Measurements from ENCODE around the gene SLC16A8. TPM values are rescaled to one million over a fixed set of nuclear protein-coding genes. Genes with fewer than 3 reads are reported as not detected.

SLC16A8 gene
- total RNA-seq, 1 experiment from 2014 or later: not detected

DNA sequence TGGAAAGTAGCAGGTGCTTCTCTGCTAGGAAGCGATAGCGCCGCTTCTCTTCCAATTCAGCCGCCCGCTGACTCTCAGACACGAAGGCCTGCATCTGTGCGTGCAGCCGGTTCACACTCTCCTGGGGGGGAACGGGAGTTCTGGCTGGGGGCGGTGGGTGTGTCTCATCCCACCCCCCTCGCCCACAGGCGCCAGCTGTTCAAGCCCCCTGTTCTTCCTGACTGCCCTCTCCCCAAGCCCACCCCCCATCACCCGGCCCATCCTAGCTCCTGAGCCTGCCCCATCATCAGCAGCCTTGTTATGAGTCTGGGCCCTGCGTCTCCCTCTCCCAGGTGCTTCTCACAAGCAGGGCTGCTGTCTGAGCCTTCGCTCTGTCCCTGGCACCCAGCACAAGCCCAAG is 13.1 kb upstream of the SLC16A8 start:
- ATAC-seq (no peak), DNase-seq (ENCODE audit: low read depth, low spot score) (no peak)
- Histone ChIP-seq H3K4me1 (ENCODE audit: control insufficient read depth in 1 of 2, insufficient read depth in 2 of 2, low read length in 2 of 2) (peaks cover 3 to 11% of the 10 kb centered on the region in 2 experiments; a peak in 2 of 4 replicates), H4K20me1 (ENCODE audit: insufficient read depth) (no peaks in the 10 kb centered on the region), H3K4me2 (ENCODE audit: low read length) (no peak overlapping the region), H3K79me2 (ENCODE audit: insufficient read depth, low read length) (no peaks in the 10 kb centered on the region), H3K27ac (ENCODE audit: low read depth, low read length) (no peak overlapping the region), H3K36me3 (ENCODE audit: control insufficient read depth in 1 of 2, insufficient read depth in 2 of 2, low read length in 2 of 2) (no peaks in the 10 kb centered on the region), H3K4me3 (replicated peaks in 1 of 2; ENCODE audit: low read depth in 1 of 2, low read length in 2 of 2) (no peak overlapping the region), H3K9me2 (ENCODE audit: insufficient read depth) (no peaks in the 10 kb centered on the region), H3K9ac (ENCODE audit: low read length) (no peak overlapping the region), H3K9me3 (ENCODE audit: control insufficient read depth in 1 of 2, insufficient read depth in 1 of 2, low read depth in 1 of 2, low read length in 2 of 2) (no peaks in the 10 kb centered on the region), H3K27me3 (ENCODE audit: insufficient read depth, low read length) (no peaks in the 10 kb centered on the region), H2AFZ (ENCODE audit: low read depth, low read length, poor library complexity, severe bottlenecking) (no peak overlapping the region)
- ChIA-PET POLR2A (no interaction called here), CTCF (interaction anchor here (0.8 to 3.0 kb wide), 5 partner anchors 8 to 134 kb away, joined by 3 to 11 read pairs (median 6); no protein-coding TSS in a partner anchor), RAD21 (ENCODE audit: low non-redundant PET in 1 of 2, low total read pairs in 2 of 2, uncharacterized antibody in 2 of 2, unreplicated experiment in 2 of 2) (no interaction called here)
- intact Hi-C loops (cut with micrococcal nuclease): no loop called here
- TF ChIP-seq, protein P1, sequence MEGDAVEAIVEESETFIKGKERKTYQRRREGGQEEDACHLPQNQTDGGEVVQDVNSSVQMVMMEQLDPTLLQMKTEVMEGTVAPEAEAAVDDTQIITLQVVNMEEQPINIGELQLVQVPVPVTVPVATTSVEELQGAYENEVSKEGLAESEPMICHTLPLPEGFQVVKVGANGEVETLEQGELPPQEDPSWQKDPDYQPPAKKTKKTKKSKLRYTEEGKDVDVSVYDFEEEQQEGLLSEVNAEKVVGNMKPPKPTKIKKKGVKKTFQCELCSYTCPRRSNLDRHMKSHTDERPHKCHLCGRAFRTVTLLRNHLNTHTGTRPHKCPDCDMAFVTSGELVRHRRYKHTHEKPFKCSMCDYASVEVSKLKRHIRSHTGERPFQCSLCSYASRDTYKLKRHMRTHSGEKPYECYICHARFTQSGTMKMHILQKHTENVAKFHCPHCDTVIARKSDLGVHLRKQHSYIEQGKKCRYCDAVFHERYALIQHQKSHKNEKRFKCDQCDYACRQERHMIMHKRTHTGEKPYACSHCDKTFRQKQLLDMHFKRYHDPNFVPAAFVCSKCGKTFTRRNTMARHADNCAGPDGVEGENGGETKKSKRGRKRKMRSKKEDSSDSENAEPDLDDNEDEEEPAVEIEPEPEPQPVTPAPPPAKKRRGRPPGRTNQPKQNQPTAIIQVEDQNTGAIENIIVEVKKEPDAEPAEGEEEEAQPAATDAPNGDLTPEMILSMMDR (IDR thresholded peaks at IDR 0.05 in 2 of 3, conservative IDR thresholded peaks at IDR 0.05 in 1 of 3; ENCODE audit: borderline replicate concordance in 1 of 3, insufficient read depth in 1 of 3, low read depth in 2 of 3, low read length in 2 of 3): no peak
- TF ChIP-seq POLR2AphosphoS5 (IDR thresholded peaks at IDR 0.05; ENCODE audit: low read depth, low read length): no peak
- TF ChIP-seq CEBPB (IDR thresholded peaks at IDR 0.05; ENCODE audit: low read depth): no peak
- no peak for TF ChIP-seq TCF7L2 (IDR thresholded peaks at IDR 0.05; ENCODE audit: borderline replicate concordance, extremely low read depth, insufficient read depth, insufficient read length)
- no TSS peak for BruUV-seq (replicated peaks)

DNA sequence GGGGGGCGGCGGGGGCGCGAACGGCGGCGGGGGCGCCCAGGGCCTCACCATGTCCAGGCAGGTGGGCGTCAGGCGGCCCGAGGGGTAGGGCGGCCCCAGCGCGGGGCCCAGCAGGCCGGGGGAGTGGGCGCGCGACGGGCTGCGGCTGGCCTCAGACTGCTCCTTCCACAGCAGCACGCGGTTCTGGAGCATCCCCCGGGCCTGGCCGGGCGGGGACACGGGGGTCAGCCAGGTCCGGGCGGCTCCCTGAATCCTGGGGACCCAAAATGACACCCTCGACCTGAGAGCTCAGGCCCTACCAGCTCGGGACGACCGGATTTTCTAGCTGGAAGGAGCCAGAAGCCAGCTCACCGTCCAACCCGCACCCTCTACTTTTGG is 5.5 kb upstream of the SLC16A8 start:
- no peaks in the 10 kb centered on the region for H4K20me1 ChIP-seq (ENCODE audit: insufficient read depth)
- no peak overlapping the region for H3K27ac ChIP-seq (ENCODE audit: low read depth, low read length)
- H3K36me3 ChIP-seq (ENCODE audit: control insufficient read depth in 1 of 2, insufficient read depth in 2 of 2, low read length in 2 of 2): no peaks in the 10 kb centered on the region
- ChIA-PET POLR2A (no interaction called here), CTCF (interaction anchor here (1.6 kb wide), 1 partner anchor 8 kb away, joined by 6 read pairs; no protein-coding TSS in a partner anchor), RAD21 (ENCODE audit: low non-redundant PET in 1 of 2, low total read pairs in 2 of 2, uncharacterized antibody in 2 of 2, unreplicated experiment in 2 of 2) (no interaction called here)
- intact Hi-C loops (cut with micrococcal nuclease): no loop called here
- H2AFZ ChIP-seq (ENCODE audit: low read depth, low read length, poor library complexity, severe bottlenecking): no peak overlapping the region
- no peaks in the 10 kb centered on the region for H3K27me3 ChIP-seq (ENCODE audit: insufficient read depth, low read length)
- H3K9me2 ChIP-seq (ENCODE audit: insufficient read depth): no peaks in the 10 kb centered on the region
- BruUV-seq (replicated peaks): no TSS peak
- TF ChIP-seq TCF7L2 (IDR thresholded peaks at IDR 0.05; ENCODE audit: borderline replicate concordance, extremely low read depth, insufficient read depth, insufficient read length) (no peak), EZH2 (IDR thresholded peaks at IDR 0.05) (no peak), SP1 (IDR thresholded peaks at IDR 0.05; ENCODE audit: low read depth) (no peak), POLR2A (IDR thresholded peaks at IDR 0.05; ENCODE audit: borderline replicate concordance, extremely low read depth, insufficient read depth, insufficient read length) (no peak), CEBPB (IDR thresholded peaks at IDR 0.05; ENCODE audit: low read depth) (no peak), EZH2phosphoT487 (IDR thresholded peaks at IDR 0.05; ENCODE audit: borderline replicate concordance) (no peak), FOSL1 (IDR thresholded peaks at IDR 0.05; ENCODE audit: low read depth) (no peak), POLR2AphosphoS5 (IDR thresholded peaks at IDR 0.05; ENCODE audit: low read depth, low read length) (no peak)
- TF ChIP-seq, protein P2, sequence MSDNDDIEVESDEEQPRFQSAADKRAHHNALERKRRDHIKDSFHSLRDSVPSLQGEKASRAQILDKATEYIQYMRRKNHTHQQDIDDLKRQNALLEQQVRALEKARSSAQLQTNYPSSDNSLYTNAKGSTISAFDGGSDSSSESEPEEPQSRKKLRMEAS (IDR thresholded peaks at IDR 0.05): no peak
- TF ChIP-seq, protein P3, sequence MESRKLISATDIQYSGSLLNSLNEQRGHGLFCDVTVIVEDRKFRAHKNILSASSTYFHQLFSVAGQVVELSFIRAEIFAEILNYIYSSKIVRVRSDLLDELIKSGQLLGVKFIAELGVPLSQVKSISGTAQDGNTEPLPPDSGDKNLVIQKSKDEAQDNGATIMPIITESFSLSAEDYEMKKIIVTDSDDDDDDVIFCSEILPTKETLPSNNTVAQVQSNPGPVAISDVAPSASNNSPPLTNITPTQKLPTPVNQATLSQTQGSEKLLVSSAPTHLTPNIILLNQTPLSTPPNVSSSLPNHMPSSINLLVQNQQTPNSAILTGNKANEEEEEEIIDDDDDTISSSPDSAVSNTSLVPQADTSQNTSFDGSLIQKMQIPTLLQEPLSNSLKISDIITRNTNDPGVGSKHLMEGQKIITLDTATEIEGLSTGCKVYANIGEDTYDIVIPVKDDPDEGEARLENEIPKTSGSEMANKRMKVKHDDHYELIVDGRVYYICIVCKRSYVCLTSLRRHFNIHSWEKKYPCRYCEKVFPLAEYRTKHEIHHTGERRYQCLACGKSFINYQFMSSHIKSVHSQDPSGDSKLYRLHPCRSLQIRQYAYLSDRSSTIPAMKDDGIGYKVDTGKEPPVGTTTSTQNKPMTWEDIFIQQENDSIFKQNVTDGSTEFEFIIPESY (IDR thresholded peaks at IDR 0.05; ENCODE audit: extremely low read depth, insufficient replicate concordance, low read length): no peak
- H3K4me3 ChIP-seq (replicated peaks in 1 of 2; ENCODE audit: low read depth in 1 of 2, low read length in 2 of 2): no peak overlapping the region
- no peak overlapping the region for H3K4me2 ChIP-seq (ENCODE audit: low read length)
- H3K9me3 ChIP-seq (ENCODE audit: control insufficient read depth in 1 of 2, insufficient read depth in 1 of 2, low read depth in 1 of 2, low read length in 2 of 2): no peaks in the 10 kb centered on the region
- peaks cover 0 to 4% of the 10 kb centered on the region in 2 experiments; a peak in 1 of 4 replicates for H3K4me1 ChIP-seq (ENCODE audit: control insufficient read depth in 1 of 2, insufficient read depth in 2 of 2, low read length in 2 of 2)
- DNase-seq (ENCODE audit: low read depth, low spot score) (no peak), ATAC-seq (no peak)
- no peak overlapping the region for H3K9ac ChIP-seq (ENCODE audit: low read length)
- H3K79me2 ChIP-seq (ENCODE audit: insufficient read depth, low read length): no peaks in the 10 kb centered on the region

All from HCT116 (cell line).